Tibial artery (tissue), 4 donors: ENCODE measurements around the gene ZNF248.

Experiments used
- DNase-seq, 2 donors: peaks; one replicate each; pipeline ENCODE4 v3.0.0-alpha.2; 2019
- H3K27ac ChIP-seq, 2 donors: fragments of 200-600 bp; sonication (generic) in 1 of 2; 1 replicate in 1 of 2; 2 replicates in 1 of 2; pipeline ENCODE4 v1.5.1; 2018 to 2019; ENCODE audit warnings: mild to moderate bottlenecking in 1 of 2
- H3K27me3 ChIP-seq, 2 donors: fragments of 200-600 bp; sonication (generic) in 1 of 2; one replicate each; pipeline versions ENCODE4 v1.5.1 to v1.6.0; 2016 to 2019
- H3K36me3 ChIP-seq, 3 donors: fragments of 200-600 bp; sonication (generic) in 2 of 3; one replicate each; pipeline ENCODE4 v1.5.1; 2016 to 2019; ENCODE audit warnings: mild to moderate bottlenecking in 2 of 3
- H3K4me1 ChIP-seq, 4 donors: fragments of 200-600 bp; sonication (generic) in 2 of 4; 1 replicate in 3 of 4; 2 replicates in 1 of 4; pipeline ENCODE4 v1.5.1; 2016 to 2019
- H3K4me3 ChIP-seq, 2 donors: fragments of 200-600 bp; sonication (generic) in 1 of 2; 1 replicate in 1 of 2; 2 replicates in 1 of 2; pipeline ENCODE4 v1.5.1; 2018 to 2019; ENCODE audit warnings: mild to moderate bottlenecking in 2 of 2
- H3K9me3 ChIP-seq, 3 donors: fragments of 200-600 bp; sonication (generic) in 1 of 3; one replicate each; pipeline ENCODE4 v1.5.1; 2016 to 2019
- intact Hi-C: fragments of 100-400 bp; cut with DNase I; formaldehyde crosslinking; loops from one replicate; pipeline ENCODE4 v1.15.0; 2023; ENCODE audit warnings: low total_unique reads
- TF ChIP-seq, protein P1 (sequence below), 2 experiments: fragments of 200-600 bp in 1 of 2; fragments of 450-650 bp in 1 of 2; IDR thresholded peaks; one replicate each; pipeline ENCODE4 v1.5.1; 2017 to 2019; ENCODE audit warnings: antibody characterized with exemption in 2 of 2, mild to moderate bottlenecking in 1 of 2, moderate library complexity in 1 of 2

ZNF248 gene

DNA sequence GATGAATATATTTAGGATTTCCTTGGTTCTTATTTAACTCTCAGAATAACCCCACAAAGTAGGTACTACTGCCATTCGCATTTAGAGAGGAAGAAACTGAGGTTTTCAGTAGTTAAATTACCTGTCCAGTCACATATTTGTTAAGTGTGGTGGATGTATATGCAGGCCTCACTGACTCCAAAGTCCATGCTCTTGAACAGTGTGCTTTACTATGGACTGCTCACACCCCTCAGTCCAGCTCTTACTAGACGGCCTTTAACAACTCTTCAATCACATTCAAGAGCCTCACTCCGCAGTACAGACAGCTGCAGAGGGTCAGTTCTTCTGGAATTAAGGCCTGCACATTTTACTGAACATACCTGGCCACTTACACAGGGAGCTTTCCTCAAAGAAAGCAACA is 36.2 kb downstream of the ZNF248 start:
- intact Hi-C loops, result no loop called here
- TF ChIP-seq, protein P1, sequence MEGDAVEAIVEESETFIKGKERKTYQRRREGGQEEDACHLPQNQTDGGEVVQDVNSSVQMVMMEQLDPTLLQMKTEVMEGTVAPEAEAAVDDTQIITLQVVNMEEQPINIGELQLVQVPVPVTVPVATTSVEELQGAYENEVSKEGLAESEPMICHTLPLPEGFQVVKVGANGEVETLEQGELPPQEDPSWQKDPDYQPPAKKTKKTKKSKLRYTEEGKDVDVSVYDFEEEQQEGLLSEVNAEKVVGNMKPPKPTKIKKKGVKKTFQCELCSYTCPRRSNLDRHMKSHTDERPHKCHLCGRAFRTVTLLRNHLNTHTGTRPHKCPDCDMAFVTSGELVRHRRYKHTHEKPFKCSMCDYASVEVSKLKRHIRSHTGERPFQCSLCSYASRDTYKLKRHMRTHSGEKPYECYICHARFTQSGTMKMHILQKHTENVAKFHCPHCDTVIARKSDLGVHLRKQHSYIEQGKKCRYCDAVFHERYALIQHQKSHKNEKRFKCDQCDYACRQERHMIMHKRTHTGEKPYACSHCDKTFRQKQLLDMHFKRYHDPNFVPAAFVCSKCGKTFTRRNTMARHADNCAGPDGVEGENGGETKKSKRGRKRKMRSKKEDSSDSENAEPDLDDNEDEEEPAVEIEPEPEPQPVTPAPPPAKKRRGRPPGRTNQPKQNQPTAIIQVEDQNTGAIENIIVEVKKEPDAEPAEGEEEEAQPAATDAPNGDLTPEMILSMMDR (IDR thresholded peaks at IDR 0.05), result no peak
- H3K27ac ChIP-seq, result no peak overlapping the region
- peaks cover 0 to 25% (median 8%) of the 10 kb centered on the region in 3 donors for H3K36me3 ChIP-seq
- no peaks in the 10 kb centered on the region for H3K27me3 ChIP-seq
- H3K4me3 ChIP-seq, result no peak overlapping the region
- H3K4me1 ChIP-seq, result no peaks in the 10 kb centered on the region
- H3K9me3 ChIP-seq, result peaks cover 0 to 82% (median 33%) of the 10 kb centered on the region in 3 donors
- DNase-seq, result no peak

DNA sequence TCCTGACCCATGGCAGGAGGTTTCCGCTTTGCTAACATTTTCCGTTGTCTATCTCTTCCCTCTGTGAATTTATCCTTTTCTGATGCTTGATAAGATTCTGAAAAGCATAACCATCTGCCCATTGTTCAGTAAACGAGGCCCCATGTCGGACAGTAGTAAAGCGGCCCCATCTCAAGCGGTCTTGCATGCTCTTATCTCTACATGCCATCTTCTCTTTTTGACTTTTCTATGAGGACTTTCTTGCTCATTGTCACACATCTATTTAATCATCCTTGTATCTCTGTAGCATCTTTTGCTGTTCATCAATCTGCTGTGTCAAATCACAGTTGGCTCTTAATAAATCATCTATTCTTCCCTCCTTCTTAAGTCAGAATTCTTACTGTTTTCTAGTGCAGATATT is 37.6 kb downstream of the ZNF248 start:
- H3K9me3 ChIP-seq, result peaks cover 0 to 80% (median 33%) of the 10 kb centered on the region in 3 donors
- no peak for DNase-seq
- no peak overlapping the region for H3K4me3 ChIP-seq
- TF ChIP-seq, protein P1 (IDR thresholded peaks at IDR 0.05), result no peak
- H3K36me3 ChIP-seq, result peaks cover 0 to 13% (median 4%) of the 10 kb centered on the region in 3 donors
- no peak overlapping the region for H3K27ac ChIP-seq
- intact Hi-C loops, result no loop called here
- H3K27me3 ChIP-seq, result no peaks in the 10 kb centered on the region
- H3K4me1 ChIP-seq, result no peaks in the 10 kb centered on the region

DNA sequence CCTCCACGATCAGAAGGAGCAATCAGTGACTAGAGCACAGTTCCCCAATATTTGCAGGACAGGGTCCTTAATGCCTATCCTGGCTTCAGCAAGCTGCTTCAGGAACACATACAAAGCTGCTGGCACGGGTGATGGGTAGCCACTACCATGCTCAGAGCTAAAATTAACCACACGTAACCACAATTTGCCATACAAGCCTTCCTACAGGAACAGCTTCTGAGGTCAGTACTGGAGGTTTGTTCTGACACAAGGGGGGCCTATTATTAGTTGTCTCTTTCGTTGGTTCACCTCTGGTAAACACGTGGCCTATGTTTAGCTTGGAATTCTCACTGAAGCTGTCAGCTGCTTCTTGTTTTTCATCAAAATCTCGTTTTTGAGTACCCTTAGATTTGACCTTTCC is 41.1 kb downstream of the ZNF248 start:
- Histone ChIP-seq H3K4me3 (no peak overlapping the region), H3K4me1 (no peaks in the 10 kb centered on the region), H3K27ac (no peak overlapping the region), H3K9me3 (peaks cover 3 to 81% (median 51%) of the 10 kb centered on the region in 3 donors), H3K27me3 (no peaks in the 10 kb centered on the region), H3K36me3 (peaks cover 4 to 7% (median 4%) of the 10 kb centered on the region in 3 donors)
- intact Hi-C loops, result no loop called here
- DNase-seq, result no peak
- TF ChIP-seq, protein P1 (IDR thresholded peaks at IDR 0.05), result no peak

DNA sequence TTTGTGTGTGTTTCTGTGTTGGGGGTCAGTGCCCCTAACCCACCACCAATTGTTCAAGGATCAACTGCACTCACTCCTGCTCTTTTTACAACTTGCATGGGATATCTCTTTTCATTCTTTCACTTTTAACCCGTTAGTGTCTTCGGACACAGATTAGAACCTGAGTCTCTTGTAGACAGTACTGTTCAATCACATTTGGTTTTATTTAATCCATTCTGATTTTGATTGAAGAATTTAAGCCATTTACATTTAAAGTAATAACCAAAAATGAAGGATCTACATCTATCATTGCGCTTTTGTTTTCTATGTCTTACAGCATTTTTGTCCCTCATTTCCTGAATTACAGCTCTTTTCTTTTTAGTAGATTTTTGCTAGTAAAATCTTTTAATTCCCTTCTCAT is 43.6 kb downstream of the ZNF248 start:
- Histone ChIP-seq H3K27ac (no peak overlapping the region), H3K36me3 (peaks cover 4 to 11% (median 9%) of the 10 kb centered on the region in 3 donors), H3K27me3 (no peaks in the 10 kb centered on the region), H3K4me3 (no peak overlapping the region), H3K4me1 (no peaks in the 10 kb centered on the region), H3K9me3 (peaks cover 3 to 81% (median 59%) of the 10 kb centered on the region in 3 donors)
- TF ChIP-seq, protein P1 (IDR thresholded peaks at IDR 0.05), result no peak
- intact Hi-C loops, result no loop called here
- no peak for DNase-seq

DNA sequence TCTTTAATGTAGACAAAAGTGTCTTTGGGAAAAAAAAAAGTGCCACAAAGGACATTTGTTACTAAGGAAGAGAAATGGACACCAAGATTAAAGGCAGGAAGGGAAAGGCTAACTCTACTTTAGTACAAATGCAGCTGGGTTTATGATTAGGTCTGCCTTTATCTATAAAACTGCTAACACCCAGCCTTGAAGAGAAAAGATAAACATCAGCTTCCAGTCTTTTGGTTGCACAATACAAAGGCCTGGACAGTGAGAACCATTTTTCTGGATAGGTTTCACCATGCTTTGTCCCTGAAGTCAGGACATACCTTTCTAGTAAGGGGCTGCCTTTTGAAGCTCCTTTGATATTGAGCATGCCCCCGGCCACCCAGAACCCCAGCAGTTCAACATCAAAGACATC is 45.1 kb downstream of the ZNF248 start:
- H3K4me1 ChIP-seq, result no peaks in the 10 kb centered on the region
- intact Hi-C loops, result no loop called here
- H3K27ac ChIP-seq, result no peak overlapping the region
- no peak for DNase-seq
- H3K36me3 ChIP-seq, result peaks cover 4 to 11% (median 9%) of the 10 kb centered on the region in 3 donors
- H3K9me3 ChIP-seq, result peaks cover 3 to 70% (median 49%) of the 10 kb centered on the region in 3 donors
- TF ChIP-seq, protein P1 (IDR thresholded peaks at IDR 0.05), result no peak
- no peaks in the 10 kb centered on the region for H3K27me3 ChIP-seq
- H3K4me3 ChIP-seq, result no peak overlapping the region

DNA sequence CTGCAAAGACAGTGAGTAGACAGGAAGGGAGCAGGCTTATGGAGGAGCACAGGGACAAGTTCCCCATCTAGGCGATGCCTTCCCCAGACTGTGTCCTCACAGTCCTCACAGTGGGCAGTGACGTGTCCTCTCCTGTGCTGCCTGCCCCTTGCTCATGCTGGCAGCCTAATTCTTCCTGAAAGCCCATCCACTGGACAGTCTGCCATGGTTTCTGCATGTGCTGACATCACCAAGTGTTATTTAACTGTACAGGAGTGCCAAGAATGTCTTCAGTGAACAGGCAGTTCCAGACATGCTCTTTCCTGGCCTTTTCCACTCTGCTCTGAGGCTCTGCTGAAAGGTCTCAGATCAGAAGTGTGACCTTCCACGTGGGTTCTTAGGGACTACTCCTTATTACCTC is 54.1 kb downstream of the ZNF248 start:
- peaks cover 0 to 20% (median 5%) of the 10 kb centered on the region in 3 donors for H3K9me3 ChIP-seq
- H3K4me3 ChIP-seq, result no peak overlapping the region
- DNase-seq, result no peak
- H3K27ac ChIP-seq, result no peak overlapping the region
- H3K4me1 ChIP-seq, result no peaks in the 10 kb centered on the region
- H3K27me3 ChIP-seq, result no peaks in the 10 kb centered on the region
- intact Hi-C loops, result no loop called here
- peaks cover 11 to 27% (median 14%) of the 10 kb centered on the region in 3 donors for H3K36me3 ChIP-seq
- TF ChIP-seq, protein P1 (IDR thresholded peaks at IDR 0.05), result no peak
